GDM1 (cell line): ENCODE data around the gene ETS2.
"Not testable (repeated sequence)": the region's sequence is repeated elsewhere in the genome, so short reads cannot be mapped to it uniquely, and the experiment has no call there.

ENCODE experiments used
- DNase-seq: peaks from one replicate; lab custom pipeline; 2025; lab: John Stamatoyannopoulos, UW

The ETS2 gene

GRCh38 chr21:38818325-38818723 lies 12.6 kb downstream of the ETS2 start:
- DNase-seq, result no peak

- no peak for DNase-seq
Observed at GRCh38 chr21:38819051-38819718, 13.5 kb downstream of the ETS2 start.

GRCh38 chr21:38819719-38820159 lies 14.0 kb downstream of the ETS2 start:
- no peak for DNase-seq

- DNase-seq, result no peak
Observed at GRCh38 chr21:38820471-38821239, 14.9 kb downstream of the ETS2 start.

- DNase-seq, result no peak
Observed at GRCh38 chr21:38821248-38821647, 15.5 kb downstream of the ETS2 start.

GRCh38 chr21:38821959-38822682 lies 16.4 kb downstream of the ETS2 start:
- no peak for DNase-seq

- no peak for DNase-seq
Observed at GRCh38 chr21:38822778-38823238, 17.1 kb downstream of the ETS2 start.

- no peak for DNase-seq
Observed at GRCh38 chr21:38823737-38824123, 18.0 kb downstream of the ETS2 start.

GRCh38 chr21:38824124-38824822 lies 18.5 kb downstream of the ETS2 start:
- no peak for DNase-seq

- DNase-seq, result no peak
Observed at GRCh38 chr21:38825269-38825668, 19.5 kb downstream of the ETS2 start.

- no peak for DNase-seq
Observed at GRCh38 chr21:38825921-38826320, 20.2 kb downstream of the ETS2 start.

GRCh38 chr21:38828111-38828510 lies 22.4 kb downstream of the ETS2 start:
- DNase-seq, result not testable (repeated sequence)

- peak; percentile 17 for DNase-seq
Observed at GRCh38 chr21:38830671-38831525, 25.2 kb downstream of the ETS2 start.

GRCh38 chr21:38831526-38832467 lies 26.1 kb downstream of the ETS2 start:
- no peak for DNase-seq

- DNase-seq, result no peak
Observed at GRCh38 chr21:38832664-38833063, 26.9 kb downstream of the ETS2 start.

GRCh38 chr21:38833117-38833516 lies 27.4 kb downstream of the ETS2 start:
- DNase-seq, result no peak

- no peak for DNase-seq
Observed at GRCh38 chr21:38834725-38835124, 29.0 kb downstream of the ETS2 start.

GRCh38 chr21:38837806-38838461 lies 32.2 kb downstream of the ETS2 start:
- no peak for DNase-seq

GRCh38 chr21:38838598-38839327 lies 33.0 kb downstream of the ETS2 start:
- DNase-seq, result no peak
